Epithelial cell of proximal tubule (primary cell): ENCODE measurements around the gene CCSER1. TPM values are rescaled to one million over a fixed set of nuclear protein-coding genes. Genes with fewer than 3 reads are reported as not detected.

Experiments used
- DNase-seq: peaks from one replicate; pipeline ENCODE4 v3.0.0-alpha.2; 2011; ENCODE audit warnings: low read depth
- H3K4me3 ChIP-seq: 2 replicates; pipeline ENCODE4 v1.5.1; 2011; ENCODE audit warnings: low read depth, mild to moderate bottlenecking, low read length
- total RNA-seq: library from RNA; depleted of rRNA; stranded (reverse); fragments of >200 nt; gene quantifications from 2 replicates; pipeline ENCODE4 v1.2.3, GENCODE V29; 2015
- TF ChIP-seq, protein P1 (sequence below): conservative IDR thresholded peaks from 2 replicates; pipeline ENCODE4 v1.5.1; 2012; ENCODE audit warnings: low read depth, mild to moderate bottlenecking, low read length

Gene CCSER1
- total RNA-seq, 1 donor from 2014 or later, result not detected

DNA sequence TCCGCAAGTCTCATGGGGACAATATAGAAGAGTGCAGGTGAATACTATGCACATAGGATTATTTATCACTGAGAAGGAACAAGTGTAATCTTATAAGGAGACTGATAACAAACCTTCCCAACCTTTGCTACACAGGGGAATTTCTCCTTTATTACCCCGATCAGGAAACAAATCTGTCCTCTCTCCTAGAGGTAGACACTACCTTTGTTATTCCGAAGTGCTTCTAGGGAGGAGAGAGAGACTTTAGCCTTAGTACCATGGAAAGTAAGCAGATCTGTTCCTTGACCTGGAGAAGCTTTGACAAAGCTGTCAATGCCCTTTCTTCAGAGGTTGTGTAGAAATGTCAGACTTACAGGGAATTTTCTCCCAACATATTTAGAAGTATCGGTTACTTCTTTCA, 475.5 kb downstream of the CCSER1 start:
- DNase-seq, result no peak
- no peak overlapping the region for H3K4me3 ChIP-seq
- TF ChIP-seq, protein P1, sequence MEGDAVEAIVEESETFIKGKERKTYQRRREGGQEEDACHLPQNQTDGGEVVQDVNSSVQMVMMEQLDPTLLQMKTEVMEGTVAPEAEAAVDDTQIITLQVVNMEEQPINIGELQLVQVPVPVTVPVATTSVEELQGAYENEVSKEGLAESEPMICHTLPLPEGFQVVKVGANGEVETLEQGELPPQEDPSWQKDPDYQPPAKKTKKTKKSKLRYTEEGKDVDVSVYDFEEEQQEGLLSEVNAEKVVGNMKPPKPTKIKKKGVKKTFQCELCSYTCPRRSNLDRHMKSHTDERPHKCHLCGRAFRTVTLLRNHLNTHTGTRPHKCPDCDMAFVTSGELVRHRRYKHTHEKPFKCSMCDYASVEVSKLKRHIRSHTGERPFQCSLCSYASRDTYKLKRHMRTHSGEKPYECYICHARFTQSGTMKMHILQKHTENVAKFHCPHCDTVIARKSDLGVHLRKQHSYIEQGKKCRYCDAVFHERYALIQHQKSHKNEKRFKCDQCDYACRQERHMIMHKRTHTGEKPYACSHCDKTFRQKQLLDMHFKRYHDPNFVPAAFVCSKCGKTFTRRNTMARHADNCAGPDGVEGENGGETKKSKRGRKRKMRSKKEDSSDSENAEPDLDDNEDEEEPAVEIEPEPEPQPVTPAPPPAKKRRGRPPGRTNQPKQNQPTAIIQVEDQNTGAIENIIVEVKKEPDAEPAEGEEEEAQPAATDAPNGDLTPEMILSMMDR, result no peak

DNA sequence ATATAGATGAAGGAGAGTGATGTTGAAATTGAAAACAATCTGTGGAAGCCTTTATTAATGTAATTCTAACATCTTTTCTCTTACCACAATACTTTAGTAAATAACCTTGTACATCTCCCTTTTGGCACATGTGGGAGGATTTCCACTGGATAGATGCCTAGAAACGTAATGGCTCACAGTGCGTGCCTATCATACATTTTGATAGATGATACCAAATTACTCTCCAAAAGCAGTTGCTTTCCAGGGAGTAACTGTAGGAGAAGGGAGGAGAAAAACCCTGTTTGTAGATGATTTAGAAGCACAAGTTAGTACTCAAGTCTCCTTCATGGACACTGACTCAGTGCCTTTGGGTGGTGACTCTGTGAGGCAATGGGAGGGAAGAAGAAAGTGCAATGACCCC, 476.3 kb downstream of the CCSER1 start:
- TF ChIP-seq, protein P1, result no peak
- H3K4me3 ChIP-seq, result no peak overlapping the region
- DNase-seq, result no peak

DNA sequence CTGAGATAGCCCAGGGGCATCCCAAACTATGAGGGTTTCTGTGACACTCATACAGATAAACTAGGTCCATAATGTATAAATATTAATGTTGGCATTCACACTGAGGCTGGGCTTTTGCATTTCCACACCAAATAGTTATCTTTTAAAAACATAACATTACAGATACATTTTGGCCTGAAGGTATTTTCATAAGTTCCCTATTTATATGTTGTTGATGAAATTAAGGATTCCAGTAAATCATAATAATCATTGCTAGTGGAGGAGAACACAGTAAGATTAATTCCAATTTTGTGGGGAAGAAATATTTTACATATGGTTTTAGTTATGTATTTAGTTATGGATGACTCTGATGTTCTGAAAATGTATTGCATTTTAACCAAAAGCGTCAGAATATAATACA, 479.6 kb downstream of the CCSER1 start:
- TF ChIP-seq, protein P1, result no peak
- no peak overlapping the region for H3K4me3 ChIP-seq
- DNase-seq, result no peak

DNA sequence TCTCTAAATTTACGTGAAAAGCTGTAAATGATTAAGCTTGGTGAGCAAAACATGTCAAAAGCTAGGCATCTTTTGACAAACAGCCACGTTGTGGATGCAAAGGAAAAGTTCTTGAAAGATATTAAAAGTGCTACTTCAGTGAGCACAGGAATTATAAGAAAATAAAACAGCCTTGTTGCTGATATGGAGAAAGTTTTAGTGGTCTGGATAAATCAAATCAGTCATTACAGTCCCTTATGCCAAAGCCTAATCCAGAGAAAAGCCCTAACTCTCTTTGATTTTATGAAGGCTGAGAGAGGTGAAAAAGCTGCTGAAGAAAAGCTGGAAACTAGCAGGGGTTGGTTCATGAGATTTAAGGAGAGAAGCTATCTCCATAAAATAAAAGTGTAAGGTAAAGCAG, 487.2 kb downstream of the CCSER1 start:
- H3K4me3 ChIP-seq, result no peak overlapping the region
- TF ChIP-seq, protein P1, result no peak
- no peak for DNase-seq

DNA sequence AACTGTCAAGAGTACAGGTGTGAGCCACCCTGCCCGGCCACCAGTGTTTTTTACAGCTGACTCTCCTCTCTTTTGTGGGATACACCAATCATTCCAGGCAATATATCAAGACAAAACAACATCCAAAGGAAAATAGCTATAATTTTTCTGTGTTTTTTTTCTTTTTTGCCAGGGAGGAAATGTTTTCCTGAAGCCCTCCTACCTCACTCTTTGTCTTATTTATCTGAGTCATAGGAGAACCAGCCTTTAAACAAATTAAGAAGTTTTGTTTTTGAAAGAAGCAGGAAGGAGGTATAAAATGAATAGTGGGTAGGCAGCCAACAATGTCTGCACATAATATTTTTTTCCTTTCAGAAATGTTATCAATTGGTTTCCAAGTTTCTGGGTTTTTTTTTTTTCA, 493.9 kb downstream of the CCSER1 start:
- no peak for DNase-seq
- TF ChIP-seq, protein P1, result no peak
- no peak overlapping the region for H3K4me3 ChIP-seq

DNA sequence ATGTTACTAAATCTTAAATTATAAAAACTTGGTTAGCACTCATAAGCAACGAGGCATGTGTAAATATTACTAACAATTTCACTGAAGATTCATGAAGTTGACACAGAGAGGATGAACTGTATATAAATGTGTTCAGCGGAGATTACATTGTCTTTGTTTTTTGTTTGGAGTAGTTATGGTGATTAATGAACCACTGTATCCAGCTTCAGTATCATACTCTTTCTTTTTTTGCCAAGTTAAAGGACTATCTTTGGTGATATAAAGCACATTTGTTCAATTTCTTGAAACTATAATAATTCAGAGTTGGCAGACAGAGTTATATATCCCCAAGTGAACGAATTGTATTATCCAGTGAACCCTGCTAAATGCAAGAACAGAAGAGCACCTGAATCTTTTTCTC, 497.6 kb downstream of the CCSER1 start:
- TF ChIP-seq, protein P1, result no peak
- no peak for DNase-seq

DNA sequence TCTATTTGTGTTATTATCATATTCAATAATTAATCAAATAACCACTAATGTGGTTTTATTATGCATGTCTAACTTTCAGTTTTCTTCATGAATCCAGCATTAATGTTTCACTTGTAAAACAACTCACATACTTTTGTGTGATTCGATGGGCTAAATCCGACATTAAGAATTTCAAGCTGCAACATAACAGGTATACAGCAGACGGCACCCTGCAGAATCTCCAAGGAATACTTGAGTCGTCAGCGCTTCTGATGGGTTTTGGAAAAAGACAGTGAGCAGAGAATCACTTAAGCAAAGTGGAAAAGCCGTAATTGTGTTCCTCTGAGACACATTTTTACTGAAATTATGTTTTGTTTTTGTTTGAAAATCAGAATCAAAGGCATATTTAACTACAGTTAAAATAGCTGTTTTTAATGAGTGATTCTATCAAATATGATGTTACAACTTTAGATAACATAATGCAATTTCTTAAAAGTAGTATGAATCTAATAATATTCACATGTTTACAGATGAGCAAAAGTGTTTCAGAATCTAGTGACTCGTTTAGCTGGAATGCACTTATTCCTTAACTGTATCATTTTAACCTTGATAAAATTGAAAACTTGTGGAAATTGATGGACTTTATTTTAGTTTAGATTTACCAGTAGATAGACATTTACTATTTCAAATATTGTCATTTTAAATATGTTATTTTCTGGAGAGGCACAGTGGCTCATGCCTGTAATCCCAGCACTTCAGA, 514.8 kb downstream of the CCSER1 start:
- H3K4me3 ChIP-seq, result no peak overlapping the region
- TF ChIP-seq, protein P1, result no peak
- DNase-seq, result no peak

More for the DNA sequence above, 497.6 kb downstream of the CCSER1 start:
- no peak overlapping the region for H3K4me3 ChIP-seq
